ENCODE data around the gene TMEM63C. TPM values are rescaled to one million over a fixed set of nuclear protein-coding genes. Genes with fewer than 3 reads are reported as not detected.
"Not testable (repeated sequence)": the region's sequence is repeated elsewhere in the genome, so short reads cannot be mapped to it uniquely, and the experiment has no call there.

The TMEM63C gene
- total RNA-seq, 1 donor: 0.27 TPM

- DNase-seq (ENCODE audit: low read depth in 2 of 3, low spot score in 2 of 3): no peak
Measured at GRCh38 chr14:77154421-77154820, 27.2 kb upstream of the TMEM63C start.

- no peak for DNase-seq (ENCODE audit: low read depth in 2 of 3, low spot score in 2 of 3)
Measured at GRCh38 chr14:77155083-77155482, 26.5 kb upstream of the TMEM63C start.

GRCh38 chr14:77157740-77158139 lies 23.9 kb upstream of the TMEM63C start:
- no peak for DNase-seq (ENCODE audit: low read depth in 2 of 3, low spot score in 2 of 3)

GRCh38 chr14:77158175-77158881 lies 23.3 kb upstream of the TMEM63C start:
- DNase-seq (ENCODE audit: low read depth in 2 of 3, low spot score in 2 of 3): peak in 1 of 3 donors; percentile 49

GRCh38 chr14:77158882-77159255 lies 22.7 kb upstream of the TMEM63C start:
- no peak for DNase-seq (ENCODE audit: low read depth in 2 of 3, low spot score in 2 of 3)

- DNase-seq (ENCODE audit: low read depth in 2 of 3, low spot score in 2 of 3): no peak
Measured at GRCh38 chr14:77161011-77161410, 20.6 kb upstream of the TMEM63C start.

GRCh38 chr14:77170045-77170444 lies 11.6 kb upstream of the TMEM63C start:
- DNase-seq (ENCODE audit: low read depth in 2 of 3, low spot score in 2 of 3): no peak

- no peak for DNase-seq (ENCODE audit: low read depth in 2 of 3, low spot score in 2 of 3)
Measured at GRCh38 chr14:77172916-77173315, 8.7 kb upstream of the TMEM63C start.

GRCh38 chr14:77173911-77174617 lies 7.5 kb upstream of the TMEM63C start:
- DNase-seq (ENCODE audit: low read depth in 2 of 3, low spot score in 2 of 3): not testable (repeated sequence)

- no peak for DNase-seq (ENCODE audit: low read depth in 2 of 3, low spot score in 2 of 3)
Measured at GRCh38 chr14:77175843-77176242, 5.8 kb upstream of the TMEM63C start.

GRCh38 chr14:77177702-77178101 lies 3.9 kb upstream of the TMEM63C start:
- no peak for DNase-seq (ENCODE audit: low read depth in 2 of 3, low spot score in 2 of 3)

GRCh38 chr14:77178656-77179055 lies 2.9 kb upstream of the TMEM63C start:
- no peak for DNase-seq (ENCODE audit: low read depth in 2 of 3, low spot score in 2 of 3)

- DNase-seq (ENCODE audit: low read depth in 2 of 3, low spot score in 2 of 3): peak in 2 of 3 donors; percentile 33 to 35
Measured at GRCh38 chr14:77180726-77181602, 634 bp upstream of the TMEM63C start.

GRCh38 chr14:77183896-77184295 lies 2.3 kb downstream of the TMEM63C start:
- no peak for DNase-seq (ENCODE audit: low read depth in 2 of 3, low spot score in 2 of 3)

GRCh38 chr14:77184396-77185092 lies 2.9 kb downstream of the TMEM63C start:
- DNase-seq (ENCODE audit: low read depth in 2 of 3, low spot score in 2 of 3): no peak

GRCh38 chr14:77185093-77185465 lies 3.5 kb downstream of the TMEM63C start:
- no peak for DNase-seq (ENCODE audit: low read depth in 2 of 3, low spot score in 2 of 3)

- no peak for DNase-seq (ENCODE audit: low read depth in 2 of 3, low spot score in 2 of 3)
Measured at GRCh38 chr14:77186911-77187648, 5.5 kb downstream of the TMEM63C start.

GRCh38 chr14:77187649-77188012 lies 6.0 kb downstream of the TMEM63C start:
- no peak for DNase-seq (ENCODE audit: low read depth in 2 of 3, low spot score in 2 of 3)

GRCh38 chr14:77189479-77189878 lies 7.9 kb downstream of the TMEM63C start:
- DNase-seq (ENCODE audit: low read depth in 2 of 3, low spot score in 2 of 3): no peak

- DNase-seq (ENCODE audit: low read depth in 2 of 3, low spot score in 2 of 3): no peak
Measured at GRCh38 chr14:77190977-77191376, 9.4 kb downstream of the TMEM63C start.

Measured in hematopoietic multipotent progenitor cell (in vitro differentiated cells).